K562 (cell line): ENCODE data around the gene WDR35. TPM values are rescaled to one million over a fixed set of nuclear protein-coding genes. Genes with fewer than 3 reads are reported as not detected.

Experiments
- ATAC-seq: fragments of 200-7000 bp; cut with Tn5 transposase; 3 replicates; pipeline ENCODE4 v1.9.1; 2020; ENCODE audit warnings: moderate library complexity
- BruUV-seq: library from RNA; stranded (reverse); fragments of 400-500 nt; replicated peaks from 2 replicates; lab custom pipeline; 2021; lab: Mats Ljungman, UMichigan
- CTCF ChIA-PET: fragments of 300-600 bp; formaldehyde crosslinking; extraction: SDS; loops from one replicate; lab custom pipeline; 2021; ENCODE audit warnings: low intra/inter-chr PET ratio; lab: Yijun Ruan, JAX
- POLR2A ChIA-PET: fragments of 300-600, 350-650 bp; sonication (Branson Sonifier 250); formaldehyde crosslinking; extraction: SDS; loops from one replicate; lab custom pipeline; 2021; ENCODE audit warnings: antibody characterized with exemption, inconsistent platforms; lab: Yijun Ruan, JAX
- DNase-seq, 4 experiments: peaks; one replicate each; pipeline versions ENCODE4 v3.0.0 to v3.0.0-alpha.2; 2011 to 2018; ENCODE audit warnings: low spot score in 3 of 4, mixed read lengths in 3 of 4; ENCODE audit errors: extremely low read depth in 1 of 4
- FAIRE-seq: peaks from 2 replicates; lab custom pipeline; 2011; peaks lifted over from hg19 to GRCh38; lab: Jason Lieb, UNC
- H2AFZ ChIP-seq: 2 replicates; pipeline ENCODE4 v1.6.0; 2011; ENCODE audit warnings: low read depth, low read length, control low read depth, inconsistent platforms
- H3K27ac ChIP-seq: fragments of 200-600 bp; 3 replicates; pipeline ENCODE4 v1.8.0; 2011; ENCODE audit warnings: low read depth, mild to moderate bottlenecking, control low read depth, inconsistent platforms, low read length, moderate library complexity, mixed read lengths; ENCODE audit errors: extremely low read depth
- H3K27me3 ChIP-seq, 2 experiments: fragments of 300-600 bp in 1 of 2; 2 replicates in 1 of 2; 3 replicates in 1 of 2; pipeline versions ENCODE4 v1.6.0 to v1.8.0; 2011; ENCODE audit warnings: inconsistent platforms in 2 of 2, low read length in 2 of 2, mild to moderate bottlenecking in 1 of 2, mixed read lengths in 1 of 2, moderate library complexity in 1 of 2; ENCODE audit not compliant: control insufficient read depth in 2 of 2, insufficient read depth in 2 of 2
- H3K36me3 ChIP-seq: fragments of 300-600 bp; 3 replicates; pipeline ENCODE4 v1.8.0; 2011; ENCODE audit warnings: mild to moderate bottlenecking, low read length, inconsistent platforms; ENCODE audit not compliant: control insufficient read depth, insufficient read depth
- H3K4me1 ChIP-seq, 2 experiments: fragments of 200-600 bp in 1 of 2; replicated peaks in 1 of 2; 2 replicates in 1 of 2; 3 replicates in 1 of 2; pipeline versions ENCODE4 v1.5.1 to v1.8.0; 2011; ENCODE audit warnings: inconsistent platforms in 2 of 2, low read length in 2 of 2, mild to moderate bottlenecking in 1 of 2, mixed read lengths in 1 of 2, moderate library complexity in 1 of 2; ENCODE audit not compliant: control insufficient read depth in 2 of 2, insufficient read depth in 2 of 2
- H3K4me2 ChIP-seq: 2 replicates; pipeline ENCODE4 v1.6.1; 2011; ENCODE audit warnings: low read length, control low read depth, inconsistent platforms, mixed read lengths; ENCODE audit not compliant: insufficient read depth
- H3K4me3 ChIP-seq: fragments of 200-600 bp; sonication (generic), shearing (Covaris generic); 2 replicates; pipeline ENCODE4 v1.5.1; 2016; ENCODE audit warnings: control low read depth, inconsistent platforms
- H3K79me2 ChIP-seq: fragments of 200-600 bp; 3 replicates; pipeline ENCODE4 v1.8.0; 2011; ENCODE audit warnings: low read length, inconsistent platforms; ENCODE audit not compliant: control insufficient read depth, insufficient read depth
- H3K9ac ChIP-seq, 2 experiments: 2 replicates each; pipeline versions ENCODE4 v1.6.0 to v1.6.1; 2011; ENCODE audit warnings: low read depth in 2 of 2, low read length in 2 of 2, control low read depth in 1 of 2, inconsistent platforms in 1 of 2, mild to moderate bottlenecking in 1 of 2, mixed read lengths in 1 of 2; ENCODE audit not compliant: insufficient read depth in 1 of 2
- H3K9me1 ChIP-seq: one replicate; pipeline ENCODE4 v1.6.0; 2011; ENCODE audit warnings: inconsistent platforms, mild to moderate bottlenecking, low read length, moderate library complexity; ENCODE audit not compliant: control insufficient read depth, insufficient read depth
- H3K9me3 ChIP-seq: replicated peaks from 2 replicates; pipeline ENCODE4 v1.5.1; 2011; ENCODE audit warnings: low read depth, low read length, inconsistent platforms; ENCODE audit not compliant: control insufficient read depth, insufficient read depth
- H4K20me1 ChIP-seq: replicated peaks from 2 replicates; pipeline ENCODE4 v1.6.1; 2011; ENCODE audit warnings: low read length, inconsistent platforms, mixed read lengths; ENCODE audit not compliant: control insufficient read depth, insufficient read depth
- CGGBP1 ChIP-seq: fragments of 250-450 bp; sonication (Bioruptor Pico); IDR thresholded peaks from 2 replicates; pipeline ENCODE4 v1.9.0; 2021; ENCODE audit warnings: mild to moderate bottlenecking
- E2F3 ChIP-seq: fragments of 250-450 bp; sonication (Bioruptor Pico); IDR thresholded peaks from 2 replicates; pipeline ENCODE4 v1.4.0; 2020; ENCODE audit warnings: mild to moderate bottlenecking
- GABPB2 ChIP-seq: fragments of 250-450 bp; sonication (Bioruptor Pico); conservative IDR thresholded peaks from 2 replicates; pipeline ENCODE4 v1.5.1; 2021; ENCODE audit warnings: mild to moderate bottlenecking
- HDAC6 ChIP-seq: IDR thresholded peaks from 2 replicates; pipeline ENCODE4 v1.6.1; 2012; ENCODE audit warnings: low read depth, mild to moderate bottlenecking, control low read depth, inconsistent platforms, low read length, moderate library complexity
- RCOR1 ChIP-seq, 2 experiments: IDR thresholded peaks; 2 replicates each; pipeline ENCODE4 v1.6.1; 2012; ENCODE audit warnings: low read depth in 2 of 2, low read length in 2 of 2, borderline replicate concordance in 1 of 2, improper control_type of control experiment in 1 of 2
- SMAD1 ChIP-seq: fragments of 150-350 bp; IDR thresholded peaks from 2 replicates; pipeline ENCODE4 v1.6.1; 2014; ENCODE audit warnings: low read length, low read depth; ENCODE audit not compliant: partially characterized antibody
- SMARCC2 ChIP-seq: fragments of 450-650 bp; IDR thresholded peaks from 2 replicates; pipeline ENCODE4 v1.6.1; 2017; ENCODE audit warnings: antibody characterized with exemption, moderate library complexity, mild to moderate bottlenecking, low read depth
- ZNF197 ChIP-seq: fragments of 200-800 bp; sonication (Bioruptor generic); IDR thresholded peaks from 2 replicates; pipeline ENCODE4 v1.6.1; 2016; ENCODE audit warnings: low read depth, missing genetic modification characterization, missing compliant biosample characterization
- ZNF212 ChIP-seq: fragments of 450-650 bp; formaldehyde crosslinking; IDR thresholded peaks from 2 replicates; pipeline ENCODE4 v1.4.0; 2020; ENCODE audit warnings: mild to moderate bottlenecking
- ZNF224 ChIP-seq: sonication (generic); formaldehyde crosslinking; IDR thresholded peaks from 2 replicates; pipeline ENCODE4 v1.8.0; 2022; ENCODE audit warnings: mild to moderate bottlenecking, missing genetic modification reagents
- ZNF324 ChIP-seq: fragments of 250-450 bp; sonication (Bioruptor Pico); IDR thresholded peaks from 2 replicates; pipeline ENCODE4 v1.4.0; 2020; ENCODE audit warnings: mild to moderate bottlenecking
- ZNF384 ChIP-seq: IDR thresholded peaks from 2 replicates; pipeline ENCODE4 v1.6.1; 2012; ENCODE audit warnings: low read depth, low read length, improper control_type of control experiment
- ZNF644 ChIP-seq: fragments of 200-800 bp; sonication (Bioruptor generic); IDR thresholded peaks from 2 replicates; pipeline ENCODE4 v1.6.1; 2016; ENCODE audit warnings: low read depth, missing genetic modification characterization, missing compliant biosample characterization
- ZSCAN29 ChIP-seq: fragments of 450-650 bp; IDR thresholded peaks from 2 replicates; pipeline ENCODE4 v1.6.1; 2017
- WGBS: fragments of 100-300 bp; shearing (Covaris generic); methylation state at CpG from one replicate; pipeline ENCODE4 v1.1.6; 2016; ENCODE audit warnings: low coverage, mixed read lengths; ENCODE audit not compliant: insufficient coverage; ENCODE audit errors: missing lambda C conversion rate; 5-methylcytosine and 5-hydroxymethylcytosine counted together
- in situ Hi-C: fragments of 300-500 bp; cut with MboI; formaldehyde crosslinking; loops from 4 replicates; pipeline ENCODE4 v1.15.0; 2018; ENCODE audit warnings: inconsistent platforms, mixed read lengths
- intact Hi-C: fragments of 100-400 bp; cut with micrococcal nuclease; formaldehyde crosslinking; loops from 2 replicates; pipeline ENCODE4 v1.14.2; 2022
- polyA plus RNA-seq, 8 experiments: library from polyadenylated mRNA; depleted of rRNA in 4 of 8; stranded (reverse) in 5 of 8; unstranded in 3 of 8; fragments of >200 nt; fragmentation: Nextera tagmentation in 2 of 8; fragmentation: Illumina TruSeq in 1 of 8; extraction: Ambion mirVana in 2 of 8; extraction: Trizol in 1 of 8; gene quantifications; 2 replicates each; pipeline versions ENCODE4 v1.2.1 to v1.2.3, GENCODE V29; 2011 to 2014; ENCODE audit warnings: inconsistent platforms in 1 of 8, missing spikeins in 1 of 8
- total RNA-seq, 7 experiments: library from RNA; depleted of rRNA in 6 of 7; stranded (reverse); fragments of >200 nt in 6 of 7; fragmentation: Illumina TruSeq in 2 of 7; extraction: Trizol in 2 of 7; gene quantifications; 2 replicates each; pipeline versions ENCODE4 v1.2.1 to v1.2.3, GENCODE V29; 2011 to 2021; ENCODE audit warnings: low replicate concordance in 1 of 7
- TF ChIP-seq, protein P1 (sequence below): sonication (generic); formaldehyde crosslinking; IDR thresholded peaks from 2 replicates; pipeline ENCODE4 v1.4.0; 2020; ENCODE audit warnings: mild to moderate bottlenecking, missing genetic modification reagents
- TF ChIP-seq, protein P2 (sequence below): fragments of 250-450 bp; sonication (Bioruptor Pico); IDR thresholded peaks from 2 replicates; pipeline ENCODE4 v1.4.0; 2020; ENCODE audit warnings: mild to moderate bottlenecking, moderate library complexity

WDR35 gene
- total and polyA plus RNA-seq, 9 of the 15 experiments (the other 6 are each of a cell fraction or from before 2014, with no cell fraction given), result 3.3 to 13.1 (median 8.0) TPM

DNA sequence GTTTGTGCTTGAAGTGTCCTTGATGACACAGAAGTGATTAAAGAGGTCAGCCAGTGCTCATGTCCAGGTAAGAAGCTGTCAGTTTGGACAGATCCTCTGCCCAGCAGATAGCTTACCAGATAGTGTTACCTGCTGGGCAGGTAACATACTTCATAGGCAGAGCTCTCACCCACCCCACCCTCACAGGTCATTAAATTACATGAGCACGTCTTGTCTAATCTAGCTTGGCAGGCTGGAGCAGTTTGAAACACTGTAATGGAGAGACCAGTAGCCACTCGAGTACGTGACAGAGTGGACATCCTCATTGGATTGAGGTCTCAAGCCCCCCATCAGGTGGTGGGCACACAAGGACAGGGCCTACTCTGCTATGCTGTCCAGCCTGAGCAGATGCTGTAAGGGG lies 115.2 kb downstream of the WDR35 start (continued):
- TF ChIP-seq, protein P1, sequence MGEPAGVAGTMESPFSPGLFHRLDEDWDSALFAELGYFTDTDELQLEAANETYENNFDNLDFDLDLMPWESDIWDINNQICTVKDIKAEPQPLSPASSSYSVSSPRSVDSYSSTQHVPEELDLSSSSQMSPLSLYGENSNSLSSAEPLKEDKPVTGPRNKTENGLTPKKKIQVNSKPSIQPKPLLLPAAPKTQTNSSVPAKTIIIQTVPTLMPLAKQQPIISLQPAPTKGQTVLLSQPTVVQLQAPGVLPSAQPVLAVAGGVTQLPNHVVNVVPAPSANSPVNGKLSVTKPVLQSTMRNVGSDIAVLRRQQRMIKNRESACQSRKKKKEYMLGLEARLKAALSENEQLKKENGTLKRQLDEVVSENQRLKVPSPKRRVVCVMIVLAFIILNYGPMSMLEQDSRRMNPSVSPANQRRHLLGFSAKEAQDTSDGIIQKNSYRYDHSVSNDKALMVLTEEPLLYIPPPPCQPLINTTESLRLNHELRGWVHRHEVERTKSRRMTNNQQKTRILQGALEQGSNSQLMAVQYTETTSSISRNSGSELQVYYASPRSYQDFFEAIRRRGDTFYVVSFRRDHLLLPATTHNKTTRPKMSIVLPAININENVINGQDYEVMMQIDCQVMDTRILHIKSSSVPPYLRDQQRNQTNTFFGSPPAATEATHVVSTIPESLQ (CRISPR knock-in tag), result no peak
- TF ChIP-seq ZNF224 (CRISPR knock-in tag) (no peak), SMAD1 (no peak), ZNF644 (tag) (no peak), ZSCAN29 (no peak), ZNF384 (no peak), CGGBP1 (CRISPR knock-in tag) (no peak), E2F3 (no peak)

DNA sequence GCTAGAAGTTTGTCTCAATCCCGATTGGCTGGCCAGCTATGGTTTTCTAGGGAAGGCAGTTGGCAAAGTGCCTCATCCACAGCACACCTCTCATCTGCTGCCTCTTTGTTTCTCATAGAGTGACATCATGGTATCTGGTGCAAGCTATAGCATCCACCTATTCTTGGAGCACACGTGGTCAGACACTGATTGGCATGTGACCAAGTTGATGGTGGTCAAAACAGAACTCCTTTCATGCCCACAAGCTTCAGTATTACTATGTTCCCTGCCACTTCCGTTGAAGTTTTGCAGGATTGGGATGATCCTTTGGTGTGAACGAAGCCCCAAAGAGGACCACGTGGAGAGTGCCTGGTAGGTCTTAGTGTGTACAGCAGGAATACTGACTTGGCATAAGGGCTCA lies 116.9 kb downstream of the WDR35 start:
- POLR2A ChIA-PET, result interaction anchor here (1.0 kb wide), 1 partner anchor 14 kb away, joined by 3 read pairs; no protein-coding TSS in a partner anchor
- WGBS, result 5% methylated on average over 5 of the region's 5 CpGs
- CTCF ChIA-PET, result no interaction called here

More for the DNA sequence above, 116.9 kb downstream of the WDR35 start:
- Histone ChIP-seq H3K79me2 (no peaks in the 10 kb centered on the region), H3K9me3 (no peaks in the 10 kb centered on the region), H2AFZ (no peak overlapping the region), H3K9ac (no peak overlapping the region), H3K27ac (no peak overlapping the region), H4K20me1 (no peaks in the 10 kb centered on the region; the same call in 1 of the 2 replicates), H3K9me1 (no peaks in the 10 kb centered on the region), H3K36me3 (no peaks in the 10 kb centered on the region), H3K4me2 (no peak overlapping the region), H3K27me3 (peaks cover 11 to 34% of the 10 kb centered on the region in 2 experiments; a peak in 4 of 5 replicates), H3K4me1 (peaks cover 0 to 11% of the 10 kb centered on the region in 2 experiments; a peak in 2 of 5 replicates), H3K4me3 (no peak overlapping the region)
- in situ Hi-C loops, result loop anchor here (25.0 kb wide), 1 partner anchor 1111 kb away; no protein-coding TSS in a partner anchor
- FAIRE-seq (no peak), DNase-seq (no peak), ATAC-seq (no peak)
- intact Hi-C loops, result no loop called here
- no TSS peak for BruUV-seq
- no peak for TF ChIP-seq SMARCC2
- TF ChIP-seq, protein P2, sequence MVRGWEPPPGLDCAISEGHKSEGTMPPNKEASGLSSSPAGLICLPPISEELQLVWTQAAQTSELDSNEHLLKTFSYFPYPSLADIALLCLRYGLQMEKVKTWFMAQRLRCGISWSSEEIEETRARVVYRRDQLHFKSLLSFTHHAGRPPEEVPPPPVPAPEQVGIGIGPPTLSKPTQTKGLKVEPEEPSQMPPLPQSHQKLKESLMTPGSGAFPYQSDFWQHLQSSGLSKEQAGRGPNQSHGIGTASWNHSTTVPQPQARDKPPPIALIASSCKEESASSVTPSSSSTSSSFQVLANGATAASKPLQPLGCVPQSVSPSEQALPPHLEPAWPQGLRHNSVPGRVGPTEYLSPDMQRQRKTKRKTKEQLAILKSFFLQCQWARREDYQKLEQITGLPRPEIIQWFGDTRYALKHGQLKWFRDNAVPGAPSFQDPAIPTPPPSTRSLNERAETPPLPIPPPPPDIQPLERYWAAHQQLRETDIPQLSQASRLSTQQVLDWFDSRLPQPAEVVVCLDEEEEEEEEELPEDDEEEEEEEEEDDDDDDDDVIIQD (CRISPR knock-in tag), result no peak
- no peak for TF ChIP-seq ZNF212 (CRISPR knock-in tag)
- no peak for TF ChIP-seq HDAC6
- no peak for TF ChIP-seq RCOR1 (IDR thresholded peaks at IDR 0.05; ENCODE audit: borderline replicate concordance in 1 of 2, low read depth in 2 of 2, low read length in 2 of 2)
- TF ChIP-seq ZNF197 (CRISPR knock-in tag), result no peak
- no peak for TF ChIP-seq GABPB2 (CRISPR knock-in tag)
- no peak for TF ChIP-seq ZNF324 (CRISPR knock-in tag)
